ENCODE measurements around the gene USP7. TPM values are rescaled to one million over a fixed set of nuclear protein-coding genes. Genes with fewer than 3 reads are reported as not detected.
"Not testable (repeated sequence)": the region's sequence is repeated elsewhere in the genome, so short reads cannot be mapped to it uniquely, and the experiment has no call there.

Gene USP7
- total RNA-seq, 4 donors from 2014 or later, result 58.8 to 94.3 (median 82.4) TPM

- no peaks in the 10 kb centered on the region for H3K4me1 ChIP-seq
- no peak overlapping the region for H3K4me3 ChIP-seq
- ATAC-seq, result no peak
- 37 to 57% methylated on average over 4 to 8 of the region's 8 CpGs for WGBS, 2 donors (ENCODE audit: low coverage in 1 of 2)
- no peak overlapping the region for H3K27ac ChIP-seq
- H3K9me3 ChIP-seq, result no peaks in the 10 kb centered on the region
- H3K36me3 ChIP-seq, result no peaks in the 10 kb centered on the region
- TF ChIP-seq EP300 (IDR thresholded peaks at IDR 0.05), result no peak
- TF ChIP-seq POLR2A (IDR thresholded peaks at IDR 0.05), result no peak
- no peak for TF ChIP-seq CTCF (IDR thresholded peaks at IDR 0.05)
- TF ChIP-seq POLR2AphosphoS5 (IDR thresholded peaks at IDR 0.05), result no peak
- no peaks in the 10 kb centered on the region for H3K27me3 ChIP-seq
Observed at GRCh38 chr16:8990445-8990844, 26.7 kb upstream of the USP7 start.

- WGBS, 2 donors (ENCODE audit: low coverage in 1 of 2), result 76 to 97% methylated on average over 5 of the region's 16 CpGs
- TF ChIP-seq POLR2AphosphoS5 (IDR thresholded peaks at IDR 0.05) (no peak), CTCF (IDR thresholded peaks at IDR 0.05) (no peak), EP300 (IDR thresholded peaks at IDR 0.05) (no peak)
- Histone ChIP-seq H3K27me3 (no peaks in the 10 kb centered on the region), H3K27ac (no peak overlapping the region), H3K4me3 (no peak overlapping the region), H3K36me3 (no peaks in the 10 kb centered on the region), H3K4me1 (no peaks in the 10 kb centered on the region), H3K9me3 (no peaks in the 10 kb centered on the region)
- no peak for ATAC-seq
Observed at GRCh38 chr16:8989099-8989878, 25.6 kb upstream of the USP7 start.

- H3K4me1 ChIP-seq, result no peaks in the 10 kb centered on the region
- H3K9me3 ChIP-seq, result no peaks in the 10 kb centered on the region
- H3K27me3 ChIP-seq, result no peaks in the 10 kb centered on the region
- H3K27ac ChIP-seq, result no peak overlapping the region
- H3K4me3 ChIP-seq, result no peak overlapping the region
- WGBS, 2 donors (ENCODE audit: low coverage in 1 of 2), result 79 to 90% methylated on average over 2 to 5 of the region's 5 CpGs
- H3K36me3 ChIP-seq, result no peaks in the 10 kb centered on the region
- ATAC-seq, result no peak
- TF ChIP-seq CTCF (IDR thresholded peaks at IDR 0.05), result no peak
Observed at GRCh38 chr16:8986818-8987191, 23.1 kb upstream of the USP7 start.

GRCh38 chr16:8986111-8986510 lies 22.4 kb upstream of the USP7 start:
- no peaks in the 10 kb centered on the region for H3K36me3 ChIP-seq
- H3K27me3 ChIP-seq, result peaks cover 2% of the 10 kb centered on the region
- H3K9me3 ChIP-seq, result no peaks in the 10 kb centered on the region
- no peak for TF ChIP-seq EP300 (IDR thresholded peaks at IDR 0.05)
- no peak for TF ChIP-seq POLR2AphosphoS5 (IDR thresholded peaks at IDR 0.05)
- no peak for TF ChIP-seq POLR2A (IDR thresholded peaks at IDR 0.05)
- no peak for TF ChIP-seq CTCF (IDR thresholded peaks at IDR 0.05)
- 69% methylated on average over 6 of the region's 6 CpGs; no CpG with 5 or more reads in 1 of the 2 donors for WGBS, 2 donors (ENCODE audit: low coverage in 1 of 2)
- no peaks in the 10 kb centered on the region for H3K4me1 ChIP-seq
- no peak for ATAC-seq
- no peak overlapping the region for H3K4me3 ChIP-seq
- no peak overlapping the region for H3K27ac ChIP-seq

- Histone ChIP-seq H3K4me3 (no peak overlapping the region), H3K27me3 (peaks cover 9% of the 10 kb centered on the region), H3K9me3 (no peaks in the 10 kb centered on the region), H3K4me1 (no peaks in the 10 kb centered on the region), H3K36me3 (no peaks in the 10 kb centered on the region), H3K27ac (no peak overlapping the region)
- WGBS, 2 donors (ENCODE audit: low coverage in 1 of 2), result 81 to 82% methylated on average over 6 to 7 of the region's 7 CpGs
- ATAC-seq, result no peak
- TF ChIP-seq EP300 (IDR thresholded peaks at IDR 0.05) (no peak), POLR2AphosphoS5 (IDR thresholded peaks at IDR 0.05) (no peak), CTCF (IDR thresholded peaks at IDR 0.05) (no peak), POLR2A (IDR thresholded peaks at IDR 0.05) (no peak)
Observed at GRCh38 chr16:8982816-8983215, 19.1 kb upstream of the USP7 start.

GRCh38 chr16:8981901-8982300 lies 18.2 kb upstream of the USP7 start:
- not testable (repeated sequence) for ATAC-seq, H3K36me3 ChIP-seq, H3K27ac ChIP-seq, H3K9me3 ChIP-seq, H3K4me1 ChIP-seq, H3K4me3 ChIP-seq, H3K27me3 ChIP-seq
- 100% methylated on average over 1 of the region's 31 CpGs; no CpG with 5 or more reads in 1 of the 2 donors for WGBS, 2 donors (ENCODE audit: low coverage in 1 of 2)

GRCh38 chr16:8976189-8976588 lies 12.5 kb upstream of the USP7 start:
- H3K9me3 ChIP-seq, H3K36me3 ChIP-seq, ATAC-seq, H3K27ac ChIP-seq, H3K4me1 ChIP-seq, H3K27me3 ChIP-seq, H3K4me3 ChIP-seq: not testable (repeated sequence)
- WGBS, 2 donors (ENCODE audit: low coverage in 1 of 2), result 50 to 64% methylated on average over 3 of the region's 3 CpGs

Data from gastroesophageal sphincter (tissue), 4 donors.